HG02678 (cell line): ENCODE data around the gene ADRA2C.
"Not testable (repeated sequence)": the region's sequence is repeated elsewhere in the genome, so short reads cannot be mapped to it uniquely, and the experiment has no call there.

Source experiments
- ATAC-seq: cut with Tn5 transposase; IDR thresholded peaks from one replicate; pipeline ENCODE4 v1.9.1; 2021; ENCODE audit warnings: mild to moderate bottlenecking, moderate library complexity; ENCODE audit not compliant: unreplicated experiment

ADRA2C gene

DNA sequence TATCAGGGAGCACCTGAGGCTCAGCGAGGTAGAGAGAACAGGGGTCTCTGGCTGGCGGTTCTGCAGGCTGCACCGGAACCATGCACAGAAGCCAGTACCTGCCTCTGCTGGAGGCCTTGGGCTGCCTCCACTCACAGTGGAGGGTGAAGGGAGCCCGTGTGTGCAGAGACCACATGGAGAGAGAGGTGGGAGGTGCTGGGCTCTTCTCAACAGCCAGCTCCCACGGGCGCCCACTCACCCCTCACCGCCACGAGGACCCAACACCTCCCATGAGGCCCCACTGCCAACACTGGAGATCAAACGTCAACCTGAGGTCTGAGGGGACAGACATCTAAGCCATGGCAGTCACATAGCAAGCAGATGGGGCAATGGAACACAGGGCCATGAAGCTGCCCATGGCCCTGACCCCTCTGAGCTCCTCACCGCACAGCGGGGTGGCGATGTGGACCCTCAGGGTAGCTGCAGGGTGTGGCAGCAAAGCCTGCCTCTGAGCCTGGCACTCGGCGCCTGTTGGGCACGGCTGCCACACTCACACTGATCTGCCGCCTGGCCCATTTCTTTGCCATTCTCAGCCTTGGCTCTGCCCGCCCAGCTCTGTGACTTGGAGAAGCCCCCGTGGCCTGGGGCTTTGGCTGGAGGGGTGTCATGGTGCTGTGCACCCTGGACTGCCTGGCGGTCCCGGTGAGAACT is 44.8 kb downstream of the ADRA2C start:
- ATAC-seq, result no peak

DNA sequence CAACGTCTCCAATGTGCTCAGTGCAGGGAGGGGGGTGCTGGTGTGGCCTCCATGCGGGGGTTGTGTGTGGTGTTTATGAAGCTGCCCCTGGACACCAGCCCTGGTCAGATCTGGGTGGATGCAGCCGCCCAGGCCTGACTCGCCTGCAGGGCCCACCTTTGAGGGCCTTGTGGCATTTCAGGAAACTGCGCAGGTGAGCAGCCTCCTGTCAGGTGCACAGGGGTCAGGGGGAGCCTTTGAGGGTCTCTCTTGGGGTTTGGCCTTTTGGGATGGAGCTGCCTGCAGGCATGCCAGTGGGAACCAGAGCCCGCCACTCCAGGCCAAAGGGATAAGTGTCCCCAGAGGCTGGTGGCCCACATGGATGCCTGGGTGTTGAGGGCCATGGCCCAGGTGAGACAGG is 45.4 kb downstream of the ADRA2C start:
- ATAC-seq, result no peak

DNA sequence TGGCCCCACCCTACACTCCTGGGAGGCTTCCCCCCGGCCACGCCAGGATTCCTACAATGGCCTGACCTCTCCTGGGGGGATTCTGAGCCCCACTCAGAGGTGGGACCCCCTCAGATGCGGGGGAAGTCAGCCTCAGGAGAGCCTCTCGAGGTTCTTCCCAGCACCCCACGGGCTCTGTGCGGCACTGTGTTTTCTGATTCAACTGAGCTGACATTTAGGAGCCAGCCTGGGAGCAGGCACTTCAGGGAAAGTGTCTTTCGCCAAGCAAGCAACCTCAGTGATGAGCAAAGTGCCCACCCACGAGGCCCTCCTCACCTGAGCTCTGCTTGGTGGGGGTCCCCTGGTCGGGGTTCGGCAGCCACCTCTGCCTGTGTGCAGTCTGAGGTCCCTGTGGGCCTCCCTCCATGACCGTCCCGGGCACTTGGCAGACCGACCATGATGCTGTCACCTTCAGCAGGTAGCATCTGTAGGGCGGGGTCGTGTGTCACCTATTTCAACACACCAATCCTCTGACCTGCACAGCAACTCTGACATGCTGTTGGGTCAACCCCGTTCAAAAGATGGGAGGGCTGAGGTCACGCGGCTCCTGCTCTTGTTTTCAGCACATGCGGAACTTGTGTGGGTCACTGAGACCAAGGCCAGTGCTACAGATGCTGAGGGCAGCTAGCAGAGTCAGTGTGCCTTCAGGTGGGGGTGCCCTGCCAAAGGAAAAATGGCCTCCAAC is 46.2 kb downstream of the ADRA2C start:
- ATAC-seq, result no peak

DNA sequence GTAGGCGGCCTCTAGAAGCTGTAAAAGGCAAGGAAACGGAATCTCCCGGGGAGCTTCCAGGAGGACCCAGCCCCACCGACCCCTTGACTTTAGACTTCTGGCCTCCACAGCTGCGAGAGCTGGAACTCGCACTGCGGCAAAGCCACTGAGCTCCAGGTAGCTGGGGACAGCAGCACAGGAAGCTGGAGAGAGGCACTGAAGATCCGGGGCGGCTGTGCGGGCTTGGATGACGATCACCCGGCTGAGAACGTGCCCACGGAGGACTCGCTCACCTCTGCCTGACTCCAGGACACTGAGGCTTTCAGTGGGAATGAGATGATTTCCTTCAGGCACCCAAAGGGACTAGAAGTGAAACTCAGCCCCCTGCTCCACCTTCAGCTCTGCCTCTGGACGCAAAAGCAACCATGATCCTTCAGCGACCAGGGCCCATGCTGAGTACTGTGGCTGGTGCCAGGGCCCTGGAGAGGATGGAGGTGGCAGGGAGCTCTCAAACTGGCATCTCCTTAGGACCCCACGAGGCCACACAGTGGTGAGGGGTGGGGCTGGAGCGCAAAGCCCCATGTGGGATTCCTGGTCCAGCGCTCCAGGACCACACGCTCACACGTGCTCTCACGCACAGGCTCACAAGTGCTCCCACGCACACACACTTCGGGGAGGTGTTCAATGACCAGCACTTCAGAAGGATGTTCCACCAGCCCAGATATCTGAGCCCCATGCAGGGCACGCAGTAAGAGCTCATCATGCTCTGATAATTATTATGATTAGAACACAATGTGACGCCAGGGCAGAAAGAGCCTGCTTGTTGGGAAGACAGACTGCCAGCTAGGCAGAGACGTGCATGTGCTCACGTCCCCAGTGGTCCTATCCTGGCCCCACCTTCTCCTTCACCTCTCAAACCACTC is 47.2 kb downstream of the ADRA2C start:
- ATAC-seq, result no peak

DNA sequence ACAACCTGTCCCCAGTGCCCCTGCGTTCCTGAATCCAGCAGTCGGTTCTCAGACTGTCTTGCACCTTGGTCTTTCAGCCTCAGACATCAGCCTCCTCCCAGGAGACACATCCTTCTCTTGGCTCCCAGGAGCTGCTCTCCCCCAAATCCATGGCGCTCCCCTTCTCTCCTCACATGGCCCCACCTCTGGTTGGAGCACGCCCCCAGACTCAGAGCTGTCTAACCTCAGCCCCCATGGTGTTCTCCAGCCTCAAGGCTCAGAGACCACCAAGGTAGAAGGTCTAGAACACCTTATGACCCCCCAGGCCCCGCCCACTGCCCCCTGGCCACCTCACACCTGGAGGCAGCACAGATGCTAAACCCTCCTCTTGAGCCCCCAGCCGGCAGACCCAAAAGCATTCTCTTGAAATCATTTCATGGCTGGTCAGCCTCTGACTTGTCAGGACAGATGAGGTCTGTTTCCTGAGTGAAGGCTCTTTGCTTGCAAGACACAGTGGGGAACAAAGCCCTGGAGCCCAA is 47.9 kb downstream of the ADRA2C start:
- ATAC-seq, result no peak

DNA sequence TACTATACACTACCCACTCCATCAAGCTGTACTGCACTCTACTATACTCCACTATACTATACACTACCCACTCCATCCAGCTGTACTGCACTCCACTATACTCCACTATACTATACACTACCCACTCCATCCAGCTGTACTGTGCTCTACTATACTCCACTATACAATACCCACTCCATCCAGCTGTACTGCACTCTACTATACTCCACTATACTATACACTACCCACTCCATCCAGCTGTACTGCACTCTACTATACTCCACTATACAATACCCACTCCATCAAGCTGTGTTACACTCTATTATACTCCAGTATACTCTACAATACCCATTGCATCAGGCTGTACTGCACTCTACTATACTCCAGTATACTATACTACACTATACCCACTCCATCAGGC is 48.7 kb downstream of the ADRA2C start:
- ATAC-seq, result not testable (repeated sequence)

DNA sequence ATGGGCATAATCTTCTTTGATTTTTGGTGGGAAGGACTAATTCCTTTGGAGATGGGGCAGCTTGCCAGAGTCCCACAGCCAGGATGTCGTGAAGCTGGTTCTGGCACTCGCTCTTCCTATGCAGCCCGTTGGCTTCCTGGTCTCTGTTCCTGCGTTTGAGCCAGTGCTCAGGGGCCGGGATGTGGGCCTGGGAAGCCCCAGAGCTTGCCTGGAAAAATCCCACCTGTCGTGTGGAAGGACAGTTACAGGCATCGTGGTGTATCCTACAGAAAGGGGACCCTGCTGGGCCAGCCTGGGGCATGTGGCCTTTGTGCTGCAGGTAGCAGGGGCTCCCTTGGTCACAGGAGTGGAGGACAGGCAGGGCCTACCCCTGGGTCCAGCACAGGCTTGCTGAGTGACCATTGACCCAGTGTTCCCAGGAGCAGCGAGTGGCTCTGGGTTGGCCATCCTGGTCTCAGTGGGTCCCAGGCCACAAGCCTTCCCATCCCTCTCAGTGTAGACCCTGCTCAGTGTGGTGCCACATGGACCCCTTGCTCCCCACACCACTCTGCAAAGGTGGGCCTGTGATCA is 50.2 kb downstream of the ADRA2C start:
- ATAC-seq, result no peak

DNA sequence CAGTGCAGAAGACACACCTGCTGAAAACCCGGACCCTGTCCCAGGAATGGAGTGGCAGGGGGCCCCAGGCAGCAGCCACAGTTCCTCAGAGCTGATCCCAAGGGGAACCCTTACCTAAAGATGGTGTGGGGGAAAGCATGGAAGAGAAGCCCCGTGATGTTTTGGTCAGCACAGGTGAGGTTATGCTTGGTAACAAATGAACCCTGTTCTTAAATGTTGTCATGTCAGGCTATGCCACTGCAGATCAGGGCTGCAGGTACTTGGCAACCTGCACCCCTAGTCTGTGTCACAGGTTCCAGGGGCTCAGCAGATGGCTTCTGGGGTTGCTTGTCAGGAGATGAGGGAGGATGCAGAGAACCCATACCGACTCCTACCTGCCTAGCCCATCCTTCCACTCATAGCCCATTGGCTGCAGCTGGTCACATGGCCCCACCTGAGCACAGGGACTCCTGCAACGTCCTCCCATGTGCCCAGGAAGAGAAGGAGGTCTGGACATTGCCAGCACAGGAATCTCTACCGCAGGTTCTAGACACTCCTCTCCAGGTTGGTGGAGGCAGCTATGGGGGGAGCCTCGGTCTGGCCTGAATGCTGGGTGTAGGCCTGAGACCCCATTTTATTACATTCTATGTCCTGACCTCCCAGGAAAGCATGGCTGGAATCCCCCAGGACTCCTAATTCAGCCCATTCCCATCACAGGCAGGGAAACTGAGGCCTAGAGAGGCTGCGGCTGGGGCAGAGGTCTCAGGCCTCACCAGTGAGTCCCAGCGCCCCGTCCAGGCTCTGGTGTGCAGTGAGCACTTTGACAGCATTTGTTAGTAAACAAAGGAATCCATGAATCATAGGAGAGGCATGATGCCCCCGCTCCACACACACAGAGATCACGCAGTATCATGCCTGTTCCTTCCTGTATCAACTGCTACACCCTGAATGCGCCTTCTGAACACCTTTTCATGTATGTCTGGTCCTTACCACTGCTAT is 51.1 kb downstream of the ADRA2C start:
- ATAC-seq, result no peak
